ENCODE data around the gene BTBD9.

DNA sequence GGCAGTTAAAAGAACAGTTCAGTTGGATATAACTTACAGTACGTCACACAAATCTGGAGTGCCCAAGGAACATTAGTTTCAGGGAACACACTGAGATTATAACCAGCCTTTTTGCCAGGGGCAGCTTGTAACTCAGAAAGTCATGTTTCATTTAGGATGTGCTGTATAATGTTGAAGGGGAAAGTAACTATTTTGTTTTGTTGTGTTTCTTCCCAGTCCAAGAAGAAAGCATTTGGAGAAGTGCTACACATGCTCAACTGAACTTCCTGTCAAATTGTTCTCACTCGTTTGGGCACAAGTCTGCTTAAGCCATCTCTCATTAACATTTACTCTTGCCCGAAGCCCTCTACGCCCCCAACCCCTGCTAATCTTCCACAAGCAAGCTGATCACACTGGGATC lies 157.9 kb downstream of the BTBD9 start:
- TF ChIP-seq, protein P1, sequence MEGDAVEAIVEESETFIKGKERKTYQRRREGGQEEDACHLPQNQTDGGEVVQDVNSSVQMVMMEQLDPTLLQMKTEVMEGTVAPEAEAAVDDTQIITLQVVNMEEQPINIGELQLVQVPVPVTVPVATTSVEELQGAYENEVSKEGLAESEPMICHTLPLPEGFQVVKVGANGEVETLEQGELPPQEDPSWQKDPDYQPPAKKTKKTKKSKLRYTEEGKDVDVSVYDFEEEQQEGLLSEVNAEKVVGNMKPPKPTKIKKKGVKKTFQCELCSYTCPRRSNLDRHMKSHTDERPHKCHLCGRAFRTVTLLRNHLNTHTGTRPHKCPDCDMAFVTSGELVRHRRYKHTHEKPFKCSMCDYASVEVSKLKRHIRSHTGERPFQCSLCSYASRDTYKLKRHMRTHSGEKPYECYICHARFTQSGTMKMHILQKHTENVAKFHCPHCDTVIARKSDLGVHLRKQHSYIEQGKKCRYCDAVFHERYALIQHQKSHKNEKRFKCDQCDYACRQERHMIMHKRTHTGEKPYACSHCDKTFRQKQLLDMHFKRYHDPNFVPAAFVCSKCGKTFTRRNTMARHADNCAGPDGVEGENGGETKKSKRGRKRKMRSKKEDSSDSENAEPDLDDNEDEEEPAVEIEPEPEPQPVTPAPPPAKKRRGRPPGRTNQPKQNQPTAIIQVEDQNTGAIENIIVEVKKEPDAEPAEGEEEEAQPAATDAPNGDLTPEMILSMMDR (IDR thresholded peaks at IDR 0.05 in 8 of 11, conservative IDR thresholded peaks at IDR 0.05 in 3 of 11) = no peak
- TF ChIP-seq POLR2AphosphoS5 (IDR thresholded peaks at IDR 0.05) (no peak), POLR2A (IDR thresholded peaks at IDR 0.05) (no peak)
